Gastroesophageal sphincter (tissue), 3 donors: ENCODE data around the gene CPXM2.

ENCODE experiments used
- CTCF ChIP-seq, 4 experiments: fragments of 200-600 bp in 2 of 4; fragments of 450-650 bp in 2 of 4; sonication (generic) in 1 of 4; IDR thresholded peaks; one replicate each; pipeline ENCODE4 v1.5.1; 2017 to 2019; ENCODE audit warnings: antibody characterized with exemption in 4 of 4, mild to moderate bottlenecking in 2 of 4, moderate library complexity in 2 of 4
- POLR2A ChIP-seq, 2 donors: fragments of 450-650 bp; IDR thresholded peaks; one replicate each; pipeline ENCODE4 v1.6.1; 2017; ENCODE audit warnings: antibody characterized with exemption in 2 of 2, mild to moderate bottlenecking in 2 of 2, moderate library complexity in 1 of 2

- no peak for TF ChIP-seq CTCF (IDR thresholded peaks at IDR 0.05)
- no peak for TF ChIP-seq POLR2A (IDR thresholded peaks at IDR 0.05)
Observed at GRCh38 chr10:123783296-123783695, 108.3 kb downstream of the CPXM2 start.
